AG10803 (cell line): ENCODE data around the gene IFI30.

ENCODE experiments used
- DNase-seq: peaks from one replicate; pipeline ENCODE4 v3.0.0; 2010; ENCODE audit warnings: low read depth
- H3K4me3 ChIP-seq: 2 replicates; pipeline ENCODE4 v1.5.1; 2011; ENCODE audit warnings: mild to moderate bottlenecking, low read length, control low read depth
- CTCF ChIP-seq: conservative IDR thresholded peaks from 2 replicates; pipeline ENCODE4 v1.5.1; 2011; ENCODE audit warnings: mild to moderate bottlenecking, low read length, control low read depth, inconsistent platforms

Gene IFI30

GRCh38 chr19:18131841-18132596 is 41.6 kb upstream of the IFI30 start:
- no peak overlapping the region for H3K4me3 ChIP-seq
- no peak for TF ChIP-seq CTCF
- DNase-seq: no peak

- DNase-seq: no peak
- H3K4me3 ChIP-seq: no peak overlapping the region
- TF ChIP-seq CTCF: no peak
These were observed 37.7 kb upstream of the IFI30 start for GRCh38 chr19:18135712-18136584.

- no peak for TF ChIP-seq CTCF
- no peak for DNase-seq
- H3K4me3 ChIP-seq: no peak overlapping the region
These were observed 36.4 kb upstream of the IFI30 start for GRCh38 chr19:18137242-18137641.

GRCh38 chr19:18137657-18138339 is 35.8 kb upstream of the IFI30 start:
- TF ChIP-seq CTCF: no peak
- no peak overlapping the region for H3K4me3 ChIP-seq
- DNase-seq: no peak

GRCh38 chr19:18140473-18140872 is 33.1 kb upstream of the IFI30 start:
- no peak overlapping the region for H3K4me3 ChIP-seq
- TF ChIP-seq CTCF: no peak
- no peak for DNase-seq

- TF ChIP-seq CTCF: no peak
- no peak for DNase-seq
- no peak overlapping the region for H3K4me3 ChIP-seq
These were observed 32.6 kb upstream of the IFI30 start for GRCh38 chr19:18141031-18141430.
